SU-DHL-6 (cell line): ENCODE data around the gene RDH14.

Experiments used
- EZH2phosphoT487 ChIP-seq: fragments of 200-600 bp; sonication (generic), shearing (Covaris generic); conservative IDR thresholded peaks from 2 replicates; pipeline ENCODE4 v1.6.1; 2018; ENCODE audit warnings: mild to moderate bottlenecking, antibody characterized with exemption, low read length, moderate library complexity, mixed read lengths
- TF ChIP-seq, protein P1 (sequence below): fragments of 200-600 bp; sonication (generic); IDR thresholded peaks from one replicate; pipeline ENCODE4 v1.5.1; 2017; ENCODE audit warnings: antibody characterized with exemption, mild to moderate bottlenecking, low read length, moderate library complexity; ENCODE audit not compliant: insufficient read depth, poor library complexity, severe bottlenecking

DNA sequence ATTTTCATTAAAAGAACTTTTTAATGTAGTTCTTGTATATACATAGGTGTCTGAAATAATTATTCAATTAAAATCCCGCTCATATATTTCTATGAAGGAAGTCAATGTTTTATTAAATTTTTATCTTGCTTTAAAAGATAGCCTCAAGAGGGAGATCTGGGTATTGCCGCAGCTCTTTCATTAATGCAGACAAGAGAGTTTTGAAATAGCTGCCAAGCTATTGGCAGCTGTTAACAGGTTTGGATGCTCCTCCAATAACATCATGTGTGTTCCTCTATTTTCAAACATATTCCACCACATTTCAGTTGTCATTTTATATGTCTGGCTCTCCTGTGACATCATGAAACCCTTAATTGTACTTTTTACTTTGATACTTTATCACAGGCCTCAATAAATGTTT lies 41.8 kb upstream of the RDH14 start:
- TF ChIP-seq, protein P1, sequence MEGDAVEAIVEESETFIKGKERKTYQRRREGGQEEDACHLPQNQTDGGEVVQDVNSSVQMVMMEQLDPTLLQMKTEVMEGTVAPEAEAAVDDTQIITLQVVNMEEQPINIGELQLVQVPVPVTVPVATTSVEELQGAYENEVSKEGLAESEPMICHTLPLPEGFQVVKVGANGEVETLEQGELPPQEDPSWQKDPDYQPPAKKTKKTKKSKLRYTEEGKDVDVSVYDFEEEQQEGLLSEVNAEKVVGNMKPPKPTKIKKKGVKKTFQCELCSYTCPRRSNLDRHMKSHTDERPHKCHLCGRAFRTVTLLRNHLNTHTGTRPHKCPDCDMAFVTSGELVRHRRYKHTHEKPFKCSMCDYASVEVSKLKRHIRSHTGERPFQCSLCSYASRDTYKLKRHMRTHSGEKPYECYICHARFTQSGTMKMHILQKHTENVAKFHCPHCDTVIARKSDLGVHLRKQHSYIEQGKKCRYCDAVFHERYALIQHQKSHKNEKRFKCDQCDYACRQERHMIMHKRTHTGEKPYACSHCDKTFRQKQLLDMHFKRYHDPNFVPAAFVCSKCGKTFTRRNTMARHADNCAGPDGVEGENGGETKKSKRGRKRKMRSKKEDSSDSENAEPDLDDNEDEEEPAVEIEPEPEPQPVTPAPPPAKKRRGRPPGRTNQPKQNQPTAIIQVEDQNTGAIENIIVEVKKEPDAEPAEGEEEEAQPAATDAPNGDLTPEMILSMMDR, result no peak
- TF ChIP-seq EZH2phosphoT487, result no peak
